Measurements from ENCODE around the gene OR7G3. TPM values are rescaled to one million over a fixed set of nuclear protein-coding genes. Genes with fewer than 3 reads are reported as not detected.

Gene OR7G3
- total RNA-seq = not detected

- Histone ChIP-seq H3K36me3 (no peaks in the 10 kb centered on the region), H3K9me3 (no peaks in the 10 kb centered on the region), H3K27ac (no peak within 1 kb of the TSS), H3K4me3 (no peak within 1 kb of the TSS), H3K4me1 (no peaks in the 10 kb centered on the region), H3K27me3 (peaks cover 0 to 30% (median 0%) of the 10 kb centered on the region in 4 donors)
- 89 to 100% methylated on average over 1 of the region's 1 CpG for WGBS, 2 donors
- TF ChIP-seq, protein P1, sequence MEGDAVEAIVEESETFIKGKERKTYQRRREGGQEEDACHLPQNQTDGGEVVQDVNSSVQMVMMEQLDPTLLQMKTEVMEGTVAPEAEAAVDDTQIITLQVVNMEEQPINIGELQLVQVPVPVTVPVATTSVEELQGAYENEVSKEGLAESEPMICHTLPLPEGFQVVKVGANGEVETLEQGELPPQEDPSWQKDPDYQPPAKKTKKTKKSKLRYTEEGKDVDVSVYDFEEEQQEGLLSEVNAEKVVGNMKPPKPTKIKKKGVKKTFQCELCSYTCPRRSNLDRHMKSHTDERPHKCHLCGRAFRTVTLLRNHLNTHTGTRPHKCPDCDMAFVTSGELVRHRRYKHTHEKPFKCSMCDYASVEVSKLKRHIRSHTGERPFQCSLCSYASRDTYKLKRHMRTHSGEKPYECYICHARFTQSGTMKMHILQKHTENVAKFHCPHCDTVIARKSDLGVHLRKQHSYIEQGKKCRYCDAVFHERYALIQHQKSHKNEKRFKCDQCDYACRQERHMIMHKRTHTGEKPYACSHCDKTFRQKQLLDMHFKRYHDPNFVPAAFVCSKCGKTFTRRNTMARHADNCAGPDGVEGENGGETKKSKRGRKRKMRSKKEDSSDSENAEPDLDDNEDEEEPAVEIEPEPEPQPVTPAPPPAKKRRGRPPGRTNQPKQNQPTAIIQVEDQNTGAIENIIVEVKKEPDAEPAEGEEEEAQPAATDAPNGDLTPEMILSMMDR (IDR thresholded peaks at IDR 0.05) = no peak
- no peak for TF ChIP-seq POLR2A (IDR thresholded peaks at IDR 0.05)
- intact Hi-C loops (cut with DNase I) = no loop called here
- no peak for DNase-seq
Measured at GRCh38 chr19:9126900-9127405, at the start of gene OR7G3. TSS of gene OR7G3 (minus strand) at chr19:9126950. CDS start at chr19:9126950, 0 bp downstream.

DNA sequence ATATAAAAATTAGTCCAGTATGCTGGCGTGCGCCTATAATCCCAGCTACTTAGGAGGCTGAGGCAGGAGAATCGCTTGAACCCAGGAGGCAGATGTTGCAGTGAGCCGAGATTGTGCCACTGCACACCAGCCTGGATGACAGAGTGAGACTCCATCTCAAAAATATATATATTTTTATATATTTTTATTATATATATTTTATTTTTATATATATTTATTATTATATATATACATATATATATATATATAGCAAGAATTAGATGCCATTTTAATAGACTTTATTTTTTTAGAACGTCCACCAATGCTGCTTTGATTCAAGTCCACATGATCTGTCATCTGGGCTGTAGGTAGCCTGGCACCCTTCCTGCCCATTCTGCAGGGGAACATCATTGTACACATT, 48.6 kb upstream of the OR7G3 start:
- Histone ChIP-seq H3K27me3 (no peaks in the 10 kb centered on the region), H3K4me3 (no peak overlapping the region), H3K27ac (no peak overlapping the region), H3K4me1 (no peaks in the 10 kb centered on the region), H3K9me3 (peaks cover 0 to 8% (median 0%) of the 10 kb centered on the region in 3 donors), H3K36me3 (no peaks in the 10 kb centered on the region)
- 92 to 93% methylated on average over 5 of the region's 5 CpGs for WGBS, 2 donors
- TF ChIP-seq POLR2A (IDR thresholded peaks at IDR 0.05) = no peak
- no peak for DNase-seq
- intact Hi-C loops (cut with DNase I) = no loop called here

- TF ChIP-seq, protein P1 (IDR thresholded peaks at IDR 0.05) = no peak
- no peak for TF ChIP-seq POLR2A (IDR thresholded peaks at IDR 0.05)
- H3K4me3 ChIP-seq = no peak overlapping the region
- H3K36me3 ChIP-seq = peaks cover 0 to 16% (median 0%) of the 10 kb centered on the region in 3 donors
- intact Hi-C loops (cut with DNase I) = no loop called here
- no peak for DNase-seq
- WGBS, 2 donors = 86 to 87% methylated on average over 4 to 6 of the region's 6 CpGs
- no peak overlapping the region for H3K27ac ChIP-seq
- peaks cover 0 to 8% (median 0%) of the 10 kb centered on the region in 3 donors for H3K9me3 ChIP-seq
- no peaks in the 10 kb centered on the region for H3K4me1 ChIP-seq
- H3K27me3 ChIP-seq = no peaks in the 10 kb centered on the region
Measured at GRCh38 chr19:9171393-9171991, 44.7 kb upstream of the OR7G3 start.

GRCh38 chr19:9166846-9167245, 40.1 kb upstream of the OR7G3 start:
- Histone ChIP-seq H3K9me3 (peaks cover 0 to 31% (median 0%) of the 10 kb centered on the region in 3 donors), H3K4me3 (no peak overlapping the region), H3K36me3 (peaks cover 12 to 63% (median 17%) of the 10 kb centered on the region in 3 donors), H3K4me1 (no peaks in the 10 kb centered on the region), H3K27ac (no peak overlapping the region), H3K27me3 (no peaks in the 10 kb centered on the region)
- TF ChIP-seq, protein P1 (IDR thresholded peaks at IDR 0.05) = no peak
- TF ChIP-seq POLR2A (IDR thresholded peaks at IDR 0.05) = no peak
- DNase-seq = no peak
- WGBS, 2 donors = 93 to 100% methylated on average over 4 of the region's 4 CpGs
- intact Hi-C loops (cut with DNase I) = no loop called here

- H3K4me1 ChIP-seq = no peaks in the 10 kb centered on the region
- intact Hi-C loops (cut with DNase I) = no loop called here
- TF ChIP-seq POLR2A (IDR thresholded peaks at IDR 0.05) = no peak
- TF ChIP-seq, protein P1 (IDR thresholded peaks at IDR 0.05) = no peak
- H3K9me3 ChIP-seq = peaks cover 0 to 44% (median 11%) of the 10 kb centered on the region in 3 donors
- H3K36me3 ChIP-seq = peaks cover 28 to 79% (median 33%) of the 10 kb centered on the region in 3 donors
- no peak overlapping the region for H3K4me3 ChIP-seq
- H3K27ac ChIP-seq = no peak overlapping the region
- no peak for DNase-seq
- no peaks in the 10 kb centered on the region for H3K27me3 ChIP-seq
- 84 to 97% methylated on average over 3 of the region's 3 CpGs for WGBS, 2 donors
Measured at GRCh38 chr19:9165261-9165660, 38.5 kb upstream of the OR7G3 start.

All from esophagus squamous epithelium (tissue), 5 donors.